22Rv1 (cell line): ENCODE measurements around the gene TCERG1L.

Experiments
- CTCF ChIP-seq: fragments of 450-650 bp; IDR thresholded peaks from 2 replicates; pipeline ENCODE4 v1.5.1; 2017; ENCODE audit warnings: mild to moderate bottlenecking
- ZFX ChIP-seq: fragments of 450-650 bp; IDR thresholded peaks from 2 replicates; pipeline ENCODE4 v1.6.1; 2017; ENCODE audit warnings: antibody characterized with exemption, borderline replicate concordance

DNA sequence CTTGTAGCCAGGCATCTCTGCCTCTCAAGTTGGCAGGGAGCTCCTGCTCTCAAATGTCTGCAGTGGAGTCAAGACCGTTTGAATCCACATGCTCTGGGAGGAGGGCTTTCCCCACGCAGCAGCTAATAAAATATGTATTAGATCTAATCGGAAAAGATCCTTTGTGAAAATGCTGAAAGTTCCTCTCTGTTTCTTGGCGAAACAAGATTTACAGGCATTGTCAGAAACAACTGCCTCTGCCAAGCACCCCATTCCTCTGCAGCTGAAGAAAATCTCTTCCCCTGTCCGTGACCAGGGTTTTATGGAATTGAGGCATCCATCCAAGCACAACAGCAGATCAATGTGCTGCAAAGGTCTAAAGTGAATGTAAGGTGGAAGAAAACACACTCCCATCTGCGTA, 165.8 kb downstream of the TCERG1L start:
- no peak for TF ChIP-seq CTCF
- TF ChIP-seq ZFX = no peak
